ENCODE data around the gene DNAJC16. TPM values are rescaled to one million over a fixed set of nuclear protein-coding genes. Genes with fewer than 3 reads are reported as not detected.
"Not testable (repeated sequence)": the region's sequence is repeated elsewhere in the genome, so short reads cannot be mapped to it uniquely, and the experiment has no call there.

DNAJC16 gene
- total RNA-seq = 15.4 and 16.3 TPM in 2 replicates

DNA sequence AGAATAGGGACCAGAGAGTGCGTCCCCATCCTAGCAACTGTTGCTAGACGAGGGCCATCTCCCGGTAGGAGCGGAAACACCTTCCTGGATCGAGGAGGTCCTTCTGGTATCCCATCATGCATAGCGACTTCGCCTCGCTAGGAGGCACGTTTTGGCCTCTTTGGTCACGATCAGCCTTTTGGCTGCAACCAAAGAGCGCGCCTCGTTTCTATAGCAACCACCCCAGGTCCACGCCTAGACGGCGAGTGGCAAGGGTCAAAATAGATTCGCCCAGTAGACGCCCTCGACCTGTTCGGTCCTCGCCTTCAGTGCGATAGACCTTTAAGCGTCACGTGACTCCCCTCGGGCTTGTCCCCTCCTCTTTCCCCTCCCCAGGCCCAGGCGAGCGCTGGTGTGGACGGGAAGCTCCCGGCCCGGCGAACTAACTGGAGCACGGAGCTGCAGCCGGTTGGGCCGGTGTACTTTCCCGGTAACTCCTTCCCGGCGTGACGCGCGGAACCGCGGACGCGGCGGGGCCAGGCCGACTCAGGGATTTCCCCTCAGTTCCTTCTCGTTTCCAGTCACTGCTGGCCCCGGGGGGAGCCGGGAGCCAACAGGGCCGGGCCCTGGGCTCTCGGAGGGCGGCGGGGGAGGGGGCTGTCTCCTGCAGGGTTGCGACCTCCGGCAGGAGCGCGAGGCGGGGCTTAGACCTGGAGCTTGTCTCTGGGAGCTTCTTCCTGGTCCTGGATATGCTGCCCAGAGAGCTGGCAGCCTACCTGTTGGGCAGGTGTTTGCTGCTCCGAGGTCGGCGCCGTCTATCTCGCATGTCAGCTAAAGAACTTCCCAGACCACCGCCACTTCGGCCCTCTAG lies at the start of gene DNAJC16:
Gene DNAJC16, plus strand, starts transcription at position 359 of the 850 bp plus-strand sequence. CDS start 2,258 bp downstream, outside the sequence.
- no peaks in the 10 kb centered on the region for H3K9me3 Mint-ChIP-seq
- peaks cover 10% of the 10 kb centered on the region for H3K36me3 Mint-ChIP-seq (ENCODE audit: low read depth)
- H3K4me1 Mint-ChIP-seq = peaks cover 43% of the 10 kb centered on the region
- no peaks in the 10 kb centered on the region for H3K27me3 Mint-ChIP-seq
- H3K27ac Mint-ChIP-seq = peak within 1 kb of the TSS; percentile 100
- DNase-seq = peak; percentile 99
- H3K4me3 Mint-ChIP-seq = peak within 1 kb of the TSS; percentile 99
- intact Hi-C loops (cut with micrococcal nuclease) = loop anchor here (1.0 to 5.0 kb wide), 5 partner anchors 91 to 841 kb away; partner anchors contain the start of genes DDI2, PLEKHM2, SPEN and SZRD1

- Mint-ChIP-seq H3K27me3 (no peaks in the 10 kb centered on the region), H3K36me3 (ENCODE audit: low read depth) (no peaks in the 10 kb centered on the region), H3K4me3 (no peak overlapping the region), H3K4me1 (peaks cover 2% of the 10 kb centered on the region), H3K27ac (no peak overlapping the region), H3K9me3 (no peaks in the 10 kb centered on the region)
- DNase-seq = no peak
- intact Hi-C loops (cut with micrococcal nuclease) = no loop called here
Measured at GRCh38 chr1:15476927-15477326, 49.7 kb upstream of the DNAJC16 start.

DNA sequence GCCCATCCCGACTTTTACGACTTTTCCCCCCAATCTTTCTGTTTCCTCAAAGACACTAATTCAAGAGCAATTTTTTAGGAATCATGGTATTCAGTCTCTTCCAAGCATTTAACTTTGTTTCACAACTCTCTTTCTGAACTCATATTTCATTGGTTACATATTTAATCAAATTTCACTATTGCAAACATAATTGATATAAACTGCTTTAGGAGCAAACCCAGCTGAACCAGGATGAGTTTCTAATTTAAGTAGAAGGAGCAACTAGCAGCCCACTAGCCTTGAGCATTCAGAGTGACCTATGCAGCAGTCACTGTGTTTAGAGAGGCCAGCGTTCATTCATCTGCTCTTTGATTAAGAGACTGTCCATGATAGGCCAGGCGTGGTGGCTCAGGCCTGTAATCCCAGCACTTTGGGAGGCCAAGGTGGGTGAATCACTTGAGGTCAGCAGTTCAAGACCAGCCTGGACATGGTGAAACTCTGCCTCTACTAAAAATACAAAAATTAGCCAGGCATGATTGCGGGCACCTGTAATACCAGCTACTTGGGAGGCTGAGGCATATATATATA lies 48.9 kb upstream of the DNAJC16 start:
- intact Hi-C loops (cut with micrococcal nuclease) = no loop called here
- Mint-ChIP-seq H3K27ac (no peak overlapping the region), H3K27me3 (no peaks in the 10 kb centered on the region), H3K4me3 (no peak overlapping the region), H3K9me3 (no peaks in the 10 kb centered on the region), H3K36me3 (ENCODE audit: low read depth) (no peaks in the 10 kb centered on the region), H3K4me1 (peaks cover 2% of the 10 kb centered on the region)
- DNase-seq = no peak

GRCh38 chr1:15479654-15480347 lies 46.8 kb upstream of the DNAJC16 start:
- no peak overlapping the region for H3K27ac Mint-ChIP-seq
- H3K4me3 Mint-ChIP-seq = no peak overlapping the region
- DNase-seq = no peak
- no peaks in the 10 kb centered on the region for H3K27me3 Mint-ChIP-seq
- peaks cover 2% of the 10 kb centered on the region for H3K4me1 Mint-ChIP-seq
- H3K36me3 Mint-ChIP-seq (ENCODE audit: low read depth) = no peaks in the 10 kb centered on the region
- intact Hi-C loops (cut with micrococcal nuclease) = no loop called here
- H3K9me3 Mint-ChIP-seq = no peaks in the 10 kb centered on the region

DNA sequence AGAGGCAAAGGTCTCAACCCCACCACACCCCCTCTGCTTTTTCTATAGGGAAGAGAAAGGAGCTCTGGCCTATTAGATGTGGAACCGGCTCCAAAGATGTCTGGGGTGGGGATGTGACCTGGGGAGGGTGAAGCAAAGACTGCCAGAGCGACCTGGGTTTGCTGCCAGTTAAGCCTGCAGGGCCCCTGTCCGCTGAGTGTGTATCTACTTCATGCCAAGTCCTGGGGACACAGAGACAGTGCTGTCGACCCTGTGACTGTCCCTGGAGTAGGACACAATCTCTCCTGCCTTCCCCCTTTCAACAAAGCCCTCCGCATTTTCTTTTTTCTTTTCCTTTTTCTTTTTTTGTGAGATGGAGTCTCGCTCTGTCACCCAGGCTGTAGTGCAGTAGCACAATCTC lies 44.2 kb upstream of the DNAJC16 start:
- H3K36me3 Mint-ChIP-seq (ENCODE audit: low read depth) = peaks cover 15% of the 10 kb centered on the region
- intact Hi-C loops (cut with micrococcal nuclease); H3K27ac Mint-ChIP-seq; H3K4me1 Mint-ChIP-seq; H3K27me3 Mint-ChIP-seq; H3K9me3 Mint-ChIP-seq; DNase-seq; H3K4me3 Mint-ChIP-seq: not testable (repeated sequence)

DNA sequence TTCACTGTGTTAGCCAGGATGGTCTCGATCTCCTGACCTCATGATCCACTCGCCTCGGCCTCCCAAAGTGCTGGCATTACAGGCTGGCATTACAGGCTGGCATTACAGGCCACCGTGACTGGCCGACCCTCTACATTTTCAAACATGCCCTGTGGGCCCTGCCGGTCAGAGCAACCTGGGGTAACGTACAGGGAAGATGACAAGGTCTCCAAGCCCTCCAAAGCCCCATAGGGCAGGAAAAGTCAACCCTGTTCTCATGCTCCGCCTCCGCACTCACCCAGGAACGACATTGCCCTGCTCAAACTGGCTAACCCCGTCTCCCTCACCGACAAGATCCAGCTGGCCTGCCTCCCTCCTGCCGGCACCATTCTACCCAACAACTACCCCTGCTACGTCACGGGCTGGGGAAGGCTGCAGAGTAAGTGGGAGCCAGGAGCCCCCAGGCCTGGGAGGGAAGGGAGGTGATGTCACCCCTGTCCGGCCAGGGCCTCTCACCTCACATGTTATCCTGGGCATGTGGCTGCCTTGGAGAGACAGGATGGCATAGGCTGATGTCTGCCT lies 43.6 kb upstream of the DNAJC16 start:
- H3K27ac Mint-ChIP-seq; DNase-seq; H3K4me1 Mint-ChIP-seq; intact Hi-C loops (cut with micrococcal nuclease); H3K4me3 Mint-ChIP-seq; H3K27me3 Mint-ChIP-seq; H3K9me3 Mint-ChIP-seq: not testable (repeated sequence)
- peaks cover 15% of the 10 kb centered on the region for H3K36me3 Mint-ChIP-seq (ENCODE audit: low read depth)

DNA sequence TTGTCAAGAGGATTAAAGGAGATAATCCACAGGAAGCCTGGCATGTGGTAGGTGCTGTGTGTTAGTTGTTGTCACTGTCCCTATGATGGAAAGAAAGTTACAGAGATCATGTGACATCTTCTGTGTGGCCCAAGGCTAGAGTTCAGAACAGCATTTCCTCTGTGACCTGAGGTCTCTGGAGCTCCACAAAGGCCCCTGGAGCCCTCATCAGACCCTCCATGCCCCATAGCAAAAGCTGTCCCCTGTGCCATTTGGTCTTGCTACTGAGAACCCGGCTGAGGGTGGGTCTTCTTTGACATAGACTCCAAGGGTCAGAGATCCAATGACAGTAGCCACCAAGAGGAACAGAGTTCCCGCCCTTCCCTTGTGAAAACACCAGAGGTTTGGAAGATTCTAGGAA lies 42.7 kb upstream of the DNAJC16 start:
- peaks cover 15% of the 10 kb centered on the region for H3K36me3 Mint-ChIP-seq (ENCODE audit: low read depth)
- no peaks in the 10 kb centered on the region for H3K4me1 Mint-ChIP-seq
- H3K9me3 Mint-ChIP-seq = no peaks in the 10 kb centered on the region
- H3K27ac Mint-ChIP-seq = no peak overlapping the region
- no peaks in the 10 kb centered on the region for H3K27me3 Mint-ChIP-seq
- DNase-seq = no peak
- no peak overlapping the region for H3K4me3 Mint-ChIP-seq
- intact Hi-C loops (cut with micrococcal nuclease) = no loop called here

- H3K27me3 Mint-ChIP-seq; H3K4me3 Mint-ChIP-seq; H3K9me3 Mint-ChIP-seq; H3K4me1 Mint-ChIP-seq; DNase-seq; intact Hi-C loops (cut with micrococcal nuclease); H3K27ac Mint-ChIP-seq: not testable (repeated sequence)
- H3K36me3 Mint-ChIP-seq (ENCODE audit: low read depth) = peaks cover 15% of the 10 kb centered on the region
Measured at GRCh38 chr1:15484443-15484842, 42.2 kb upstream of the DNAJC16 start.

DNA sequence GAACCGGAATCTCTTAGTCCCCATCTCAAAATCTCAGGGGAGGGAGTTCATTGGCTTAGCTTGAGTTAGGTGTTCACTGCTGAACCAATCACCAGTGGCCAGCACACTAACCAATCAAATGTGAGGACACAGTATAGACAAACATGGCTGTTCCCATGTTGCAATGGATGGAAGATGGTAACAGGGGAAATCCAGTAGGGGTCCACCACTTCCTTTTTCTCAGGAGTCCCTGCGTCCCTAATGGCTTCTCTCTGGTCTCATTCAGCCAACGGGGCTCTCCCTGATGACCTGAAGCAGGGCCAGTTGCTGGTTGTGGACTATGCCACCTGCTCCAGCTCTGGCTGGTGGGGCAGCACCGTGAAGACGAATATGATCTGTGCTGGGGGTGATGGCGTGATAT lies 41.0 kb upstream of the DNAJC16 start:
- Mint-ChIP-seq H3K27ac (no peak overlapping the region), H3K27me3 (no peaks in the 10 kb centered on the region), H3K36me3 (ENCODE audit: low read depth) (peaks cover 15% of the 10 kb centered on the region), H3K4me3 (no peak overlapping the region), H3K4me1 (no peaks in the 10 kb centered on the region), H3K9me3 (no peaks in the 10 kb centered on the region)
- intact Hi-C loops (cut with micrococcal nuclease) = no loop called here
- no peak for DNase-seq

GRCh38 chr1:15486844-15487610 lies 39.6 kb upstream of the DNAJC16 start:
- H3K36me3 Mint-ChIP-seq (ENCODE audit: low read depth) = peaks cover 17% of the 10 kb centered on the region
- H3K27ac Mint-ChIP-seq; intact Hi-C loops (cut with micrococcal nuclease); DNase-seq; H3K4me3 Mint-ChIP-seq; H3K4me1 Mint-ChIP-seq; H3K27me3 Mint-ChIP-seq; H3K9me3 Mint-ChIP-seq: not testable (repeated sequence)

- Mint-ChIP-seq H3K36me3 (ENCODE audit: low read depth) (peaks cover 22% of the 10 kb centered on the region), H3K4me1 (peaks cover 5% of the 10 kb centered on the region), H3K9me3 (no peaks in the 10 kb centered on the region), H3K27ac (no peak overlapping the region), H3K27me3 (no peaks in the 10 kb centered on the region), H3K4me3 (no peak overlapping the region)
- intact Hi-C loops (cut with micrococcal nuclease) = no loop called here
- DNase-seq = no peak
Measured at GRCh38 chr1:15488371-15488770, 38.3 kb upstream of the DNAJC16 start.

DNA sequence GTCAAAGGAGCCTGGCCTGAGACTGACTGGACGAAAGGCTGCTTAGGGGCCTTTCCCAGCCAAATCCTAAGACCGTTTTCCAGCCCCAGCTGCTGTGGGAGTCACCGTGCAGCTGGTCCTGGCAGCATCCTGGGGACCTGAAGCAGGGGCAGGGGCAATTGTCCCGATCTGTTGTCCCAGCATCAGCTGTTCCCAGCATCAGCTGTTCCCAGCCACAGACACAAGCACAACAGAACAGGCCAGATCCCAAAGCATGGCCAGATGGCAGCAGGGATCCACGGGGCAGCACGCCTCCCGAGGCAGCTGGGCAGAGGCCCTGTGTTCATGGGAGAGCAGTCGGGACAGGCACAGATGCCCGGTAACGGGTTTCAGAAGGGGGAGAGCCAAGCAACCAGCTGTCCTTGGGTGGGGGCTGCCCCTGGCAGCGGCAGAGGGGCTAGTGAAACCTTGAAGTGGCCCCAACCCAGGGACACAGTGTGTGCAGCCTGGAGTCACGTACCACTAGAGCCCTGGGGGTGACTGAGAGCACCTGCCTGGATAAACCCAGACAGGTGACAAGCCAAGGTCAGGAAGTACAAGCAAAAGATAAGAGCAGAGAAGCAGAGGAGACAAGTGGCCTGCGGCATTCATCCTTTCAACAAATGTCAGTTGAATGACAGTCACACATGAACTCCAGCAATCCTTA lies 37.5 kb upstream of the DNAJC16 start:
- intact Hi-C loops (cut with micrococcal nuclease) = no loop called here
- H3K4me3 Mint-ChIP-seq = no peak overlapping the region
- H3K27me3 Mint-ChIP-seq = no peaks in the 10 kb centered on the region
- peaks cover 5% of the 10 kb centered on the region for H3K4me1 Mint-ChIP-seq
- H3K27ac Mint-ChIP-seq = no peak overlapping the region
- peaks cover 22% of the 10 kb centered on the region for H3K36me3 Mint-ChIP-seq (ENCODE audit: low read depth)
- no peaks in the 10 kb centered on the region for H3K9me3 Mint-ChIP-seq
- no peak for DNase-seq

DNA sequence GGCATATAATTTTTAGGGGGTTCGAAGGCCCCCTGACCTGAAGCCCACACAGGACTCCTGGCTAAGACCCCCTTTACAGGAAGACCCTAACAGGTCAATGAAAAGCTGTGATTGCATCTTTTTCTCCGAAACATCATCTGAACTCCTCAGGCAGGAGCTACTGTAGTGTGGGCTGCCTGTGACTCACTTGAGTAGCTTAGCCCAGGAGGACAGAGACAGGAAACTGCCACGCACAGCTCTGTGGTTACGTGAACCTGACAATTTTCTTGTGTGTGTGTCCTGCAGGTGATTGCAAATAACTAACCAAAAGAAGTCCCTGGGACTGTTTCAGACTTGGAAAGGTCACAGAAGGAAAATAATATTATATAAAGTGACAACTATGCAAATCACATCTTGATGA lies 35.6 kb upstream of the DNAJC16 start:
- peak; percentile 63 for DNase-seq
- H3K27me3 Mint-ChIP-seq, H3K4me3 Mint-ChIP-seq, H3K9me3 Mint-ChIP-seq, H3K27ac Mint-ChIP-seq, H3K4me1 Mint-ChIP-seq: not testable (repeated sequence)
- H3K36me3 Mint-ChIP-seq (ENCODE audit: low read depth) = peaks cover 27% of the 10 kb centered on the region
- intact Hi-C loops (cut with micrococcal nuclease) = loop anchor here (10.0 kb wide), 1 partner anchor 166 kb away; no protein-coding TSS in a partner anchor
